ENCODE results near the gene MCF2L2. TPM values are rescaled to one million over a fixed set of nuclear protein-coding genes. Genes with fewer than 3 reads are reported as not detected.

MCF2L2 gene
- total and polyA plus RNA-seq, 7 donors: 0.17 to 2.7 (median 0.57) TPM

GRCh38 chr3:183134844-183135243, 293.6 kb downstream of the MCF2L2 start:
- DNase-seq: no peak

GRCh38 chr3:183132409-183132808, 296.0 kb downstream of the MCF2L2 start:
- H3K27ac ChIP-seq: no peak overlapping the region
- peaks cover 14% of the 10 kb centered on the region for H3K9me3 ChIP-seq
- no peaks in the 10 kb centered on the region for H3K36me3 ChIP-seq (ENCODE audit: insufficient read depth in 1 of 2, low read depth in 1 of 2)
- WGBS, 3 donors: 49 to 57% (median 50%) methylated on average over 6 of the region's 6 CpGs
- DNase-seq (no peak), ATAC-seq (no peak)
- no peaks in the 10 kb centered on the region for H3K4me1 ChIP-seq
- H3K4me3 ChIP-seq: no peak overlapping the region
- H3K27me3 ChIP-seq (ENCODE audit: insufficient read depth in 3 of 3, low read length in 2 of 3): no peaks in the 10 kb centered on the region
- TF ChIP-seq CTCF (IDR thresholded peaks at IDR 0.05): no peak
- intact Hi-C loops (cut with DNase I): no loop called here

More at GRCh38 chr3:183134844-183135243, 293.6 kb downstream of the MCF2L2 start:
- Histone ChIP-seq H3K27ac (no peak overlapping the region), H3K27me3 (ENCODE audit: insufficient read depth in 3 of 3, low read length in 2 of 3) (no peaks in the 10 kb centered on the region), H3K4me1 (no peaks in the 10 kb centered on the region), H3K4me3 (no peak overlapping the region), H3K36me3 (ENCODE audit: insufficient read depth in 1 of 2, low read depth in 1 of 2) (no peaks in the 10 kb centered on the region), H3K9me3 (no peaks in the 10 kb centered on the region)
- ATAC-seq: no peak
- intact Hi-C loops (cut with DNase I): no loop called here
- TF ChIP-seq CTCF (IDR thresholded peaks at IDR 0.05): no peak
- WGBS, 3 donors: 74 to 80% (median 77%) methylated on average over 2 of the region's 2 CpGs

GRCh38 chr3:183131735-183132134, 296.7 kb downstream of the MCF2L2 start:
- Histone ChIP-seq H3K4me3 (no peak overlapping the region), H3K27me3 (ENCODE audit: insufficient read depth in 3 of 3, low read length in 2 of 3) (no peaks in the 10 kb centered on the region), H3K27ac (no peak overlapping the region), H3K36me3 (ENCODE audit: insufficient read depth in 1 of 2, low read depth in 1 of 2) (no peaks in the 10 kb centered on the region), H3K4me1 (no peaks in the 10 kb centered on the region), H3K9me3 (peaks cover 14% of the 10 kb centered on the region)
- DNase-seq (no peak), ATAC-seq (no peak)
- WGBS, 3 donors: 42 to 52% (median 47%) methylated on average over 4 of the region's 4 CpGs
- TF ChIP-seq CTCF (IDR thresholded peaks at IDR 0.05): no peak
- intact Hi-C loops (cut with DNase I): no loop called here

GRCh38 chr3:183131186-183131725, 297.2 kb downstream of the MCF2L2 start:
- WGBS, 3 donors: 49 to 59% (median 56%) methylated on average over 4 of the region's 4 CpGs

More at GRCh38 chr3:183131186-183131725, 297.2 kb downstream of the MCF2L2 start:
- ATAC-seq: no peak
- Histone ChIP-seq H3K4me1 (no peaks in the 10 kb centered on the region), H3K27ac (no peak overlapping the region), H3K4me3 (no peak overlapping the region), H3K27me3 (ENCODE audit: insufficient read depth in 3 of 3, low read length in 2 of 3) (no peaks in the 10 kb centered on the region), H3K36me3 (ENCODE audit: insufficient read depth in 1 of 2, low read depth in 1 of 2) (no peaks in the 10 kb centered on the region), H3K9me3 (peaks cover 14% of the 10 kb centered on the region)
- no peak for DNase-seq
- intact Hi-C loops (cut with DNase I): no loop called here
- TF ChIP-seq CTCF (IDR thresholded peaks at IDR 0.05): no peak
